Uterus (tissue), 4 donors: ENCODE results near the gene ASTN2. TPM values are rescaled to one million over a fixed set of nuclear protein-coding genes. Genes with fewer than 3 reads are reported as not detected.
A peak's percentile ranks its signal among the peaks of the same experiment; 100 is the strongest.

Source experiments
- DNase-seq, 2 donors: peaks; one replicate each; pipeline ENCODE4 v3.0.0-alpha.2; 2019 to 2020
- H3K27ac ChIP-seq, 2 donors: fragments of 200-600 bp; sonication (generic); 1 replicate in 1 of 2; 2 replicates in 1 of 2; pipeline ENCODE4 v1.5.1; 2016 to 2018
- H3K27me3 ChIP-seq, 2 donors: fragments of 200-600 bp; sonication (generic); one replicate each; pipeline ENCODE4 v1.5.1; 2018 to 2019; ENCODE audit warnings: control low read depth in 1 of 2
- H3K36me3 ChIP-seq, 2 donors: fragments of 200-600 bp; sonication (generic); one replicate each; pipeline ENCODE4 v1.5.1; 2019; ENCODE audit warnings: control low read depth in 1 of 2
- H3K4me1 ChIP-seq, 2 donors: fragments of 200-600 bp; sonication (generic); one replicate each; pipeline ENCODE4 v1.5.1; 2018 to 2019; ENCODE audit warnings: control low read depth in 1 of 2
- H3K4me3 ChIP-seq, 2 donors: fragments of 200-600 bp; sonication (generic); 1 replicate in 1 of 2; 2 replicates in 1 of 2; pipeline ENCODE4 v1.5.1; 2018 to 2019; ENCODE audit warnings: mild to moderate bottlenecking in 1 of 2
- H3K9me3 ChIP-seq, 2 donors: fragments of 200-600 bp; sonication (generic); one replicate each; pipeline ENCODE4 v1.5.1; 2019; ENCODE audit warnings: control low read depth in 1 of 2
- CTCF ChIP-seq, 4 experiments: fragments of 200-600 bp in 2 of 4; fragments of 450-650 bp in 2 of 4; sonication (generic) in 2 of 4; IDR thresholded peaks; one replicate each; pipeline ENCODE4 v1.5.1; 2016 to 2019; ENCODE audit warnings: antibody characterized with exemption in 4 of 4, mild to moderate bottlenecking in 2 of 4, moderate library complexity in 1 of 4
- POLR2A ChIP-seq, 2 donors: fragments of 450-650 bp; IDR thresholded peaks; one replicate each; pipeline ENCODE4 v1.6.1; 2016; ENCODE audit warnings: antibody characterized with exemption in 2 of 2, mild to moderate bottlenecking in 1 of 2, moderate library complexity in 1 of 2
- intact Hi-C: fragments of 100-400 bp; cut with DNase I; formaldehyde crosslinking; loops from one replicate; pipeline ENCODE4 v1.15.1; 2023; ENCODE audit warnings: low total_unique reads
- total RNA-seq, 4 donors: library from RNA; depleted of rRNA in 3 of 4; stranded (reverse); fragments of >200 nt in 3 of 4; gene quantifications; one replicate each; pipeline versions ENCODE4 v1.1.0 to v1.2.4, GENCODE V29; 2014 to 2023
- donor health status: DM: yes; HTN: yes; CAD: no.

The ASTN2 gene
- total RNA-seq, 4 donors from 2014 or later, result 1.8 to 8.6 (median 6.7) TPM

GRCh38 chr9:117095081-117095480, 319.8 kb downstream of the ASTN2 start:
- H3K9me3 ChIP-seq, result no peaks in the 10 kb centered on the region
- H3K4me3 ChIP-seq, result no peak overlapping the region
- TF ChIP-seq CTCF (IDR thresholded peaks at IDR 0.05), result no peak
- TF ChIP-seq POLR2A (IDR thresholded peaks at IDR 0.05), result no peak
- DNase-seq, result no peak
- H3K4me1 ChIP-seq, result peaks cover 0 to 6% of the 10 kb centered on the region in 2 donors
- intact Hi-C loops, result no loop called here
- peak overlapping the region in 1 of 2 donors; percentile 47 for H3K27ac ChIP-seq
- no peaks in the 10 kb centered on the region for H3K27me3 ChIP-seq
- no peaks in the 10 kb centered on the region for H3K36me3 ChIP-seq

GRCh38 chr9:117093891-117094844, 320.7 kb downstream of the ASTN2 start:
- no peak overlapping the region for H3K4me3 ChIP-seq
- TF ChIP-seq POLR2A (IDR thresholded peaks at IDR 0.05), result no peak
- TF ChIP-seq CTCF (IDR thresholded peaks at IDR 0.05), result no peak
- no peaks in the 10 kb centered on the region for H3K27me3 ChIP-seq
- H3K36me3 ChIP-seq, result no peaks in the 10 kb centered on the region
- peak overlapping the region in 1 of 2 donors; percentile 47 for H3K27ac ChIP-seq
- DNase-seq, result peak; percentile 54 to 56
- H3K9me3 ChIP-seq, result no peaks in the 10 kb centered on the region
- peaks cover 0 to 6% of the 10 kb centered on the region in 2 donors for H3K4me1 ChIP-seq
- intact Hi-C loops, result no loop called here

GRCh38 chr9:117092582-117092981, 322.3 kb downstream of the ASTN2 start:
- H3K9me3 ChIP-seq, result no peaks in the 10 kb centered on the region
- no peaks in the 10 kb centered on the region for H3K27me3 ChIP-seq
- H3K4me3 ChIP-seq, result no peak overlapping the region
- H3K4me1 ChIP-seq, result peaks cover 0 to 6% of the 10 kb centered on the region in 2 donors
- DNase-seq, result no peak
- no peak overlapping the region for H3K27ac ChIP-seq
- TF ChIP-seq CTCF (IDR thresholded peaks at IDR 0.05) (no peak), POLR2A (IDR thresholded peaks at IDR 0.05) (no peak)
- no peaks in the 10 kb centered on the region for H3K36me3 ChIP-seq
- intact Hi-C loops, result no loop called here

- no peaks in the 10 kb centered on the region for H3K27me3 ChIP-seq
- H3K4me3 ChIP-seq, result no peak overlapping the region
- H3K9me3 ChIP-seq, result no peaks in the 10 kb centered on the region
- H3K36me3 ChIP-seq, result no peaks in the 10 kb centered on the region
- H3K27ac ChIP-seq, result no peak overlapping the region
- intact Hi-C loops, result no loop called here
- no peak for TF ChIP-seq POLR2A (IDR thresholded peaks at IDR 0.05)
- TF ChIP-seq CTCF (IDR thresholded peaks at IDR 0.05), result no peak
- no peak for DNase-seq
- H3K4me1 ChIP-seq, result peaks cover 0 to 6% of the 10 kb centered on the region in 2 donors
Observed at GRCh38 chr9:117091529-117091928, 323.3 kb downstream of the ASTN2 start.

- H3K4me3 ChIP-seq, result no peak overlapping the region
- intact Hi-C loops, result no loop called here
- H3K27me3 ChIP-seq, result no peaks in the 10 kb centered on the region
- no peaks in the 10 kb centered on the region for H3K9me3 ChIP-seq
- no peak overlapping the region for H3K27ac ChIP-seq
- no peak for TF ChIP-seq POLR2A (IDR thresholded peaks at IDR 0.05)
- no peak for TF ChIP-seq CTCF (IDR thresholded peaks at IDR 0.05)
- no peaks in the 10 kb centered on the region for H3K36me3 ChIP-seq
- no peak for DNase-seq
- no peaks in the 10 kb centered on the region for H3K4me1 ChIP-seq
Observed at GRCh38 chr9:117088786-117089185, 326.1 kb downstream of the ASTN2 start.
